ENCODE measurements around the gene COL12A1. TPM values are rescaled to one million over a fixed set of nuclear protein-coding genes. Genes with fewer than 3 reads are reported as not detected.
A peak's percentile ranks its signal among the peaks of the same experiment; 100 is the strongest.

The COL12A1 gene
- total RNA-seq, 1 donor from 2014 or later = 17.7 TPM

GRCh38 chr6:75145211-75145610, 60.6 kb downstream of the COL12A1 start:
- DNase-seq (ENCODE audit: low read depth) = no peak

- no peak for DNase-seq (ENCODE audit: low read depth)
Observed at GRCh38 chr6:75144386-75144785, 61.5 kb downstream of the COL12A1 start.

- peak; percentile 44 for DNase-seq (ENCODE audit: low read depth)
Observed at GRCh38 chr6:75143191-75143590, 62.7 kb downstream of the COL12A1 start.

- DNase-seq (ENCODE audit: low read depth) = no peak
Observed at GRCh38 chr6:75142721-75143120, 63.1 kb downstream of the COL12A1 start.

GRCh38 chr6:75135876-75136275, 70.0 kb downstream of the COL12A1 start:
- DNase-seq (ENCODE audit: low read depth) = no peak

GRCh38 chr6:75135450-75135849, 70.4 kb downstream of the COL12A1 start:
- no peak for DNase-seq (ENCODE audit: low read depth)

- DNase-seq (ENCODE audit: low read depth) = no peak
Observed at GRCh38 chr6:75130784-75131183, 75.1 kb downstream of the COL12A1 start.

- no peak for DNase-seq (ENCODE audit: low read depth)
Observed at GRCh38 chr6:75128878-75129570, 76.8 kb downstream of the COL12A1 start.

GRCh38 chr6:75126518-75126917, 79.3 kb downstream of the COL12A1 start:
- no peak for DNase-seq (ENCODE audit: low read depth)

- DNase-seq (ENCODE audit: low read depth) = no peak
Observed at GRCh38 chr6:75124983-75125382, 80.9 kb downstream of the COL12A1 start.

GRCh38 chr6:75124085-75124484, 81.8 kb downstream of the COL12A1 start:
- no peak for DNase-seq (ENCODE audit: low read depth)

GRCh38 chr6:75118925-75119515, 86.8 kb downstream of the COL12A1 start:
- no peak for DNase-seq (ENCODE audit: low read depth)

- DNase-seq (ENCODE audit: low read depth) = no peak
Observed at GRCh38 chr6:75117701-75118100, 88.2 kb downstream of the COL12A1 start.

- DNase-seq (ENCODE audit: low read depth) = no peak
Observed at GRCh38 chr6:75116946-75117345, 88.9 kb downstream of the COL12A1 start.

- DNase-seq (ENCODE audit: low read depth) = no peak
Observed at GRCh38 chr6:75115481-75115880, 90.4 kb downstream of the COL12A1 start.

GRCh38 chr6:75114806-75115205, 91.0 kb downstream of the COL12A1 start:
- DNase-seq (ENCODE audit: low read depth) = no peak

- DNase-seq (ENCODE audit: low read depth) = no peak
Observed at GRCh38 chr6:75114195-75114594, 91.7 kb downstream of the COL12A1 start.

- DNase-seq (ENCODE audit: low read depth) = no peak
Observed at GRCh38 chr6:75113446-75113845, 92.4 kb downstream of the COL12A1 start.

- DNase-seq (ENCODE audit: low read depth) = no peak
Observed at GRCh38 chr6:75109765-75110164, 96.1 kb downstream of the COL12A1 start.

- DNase-seq (ENCODE audit: low read depth) = no peak
Observed at GRCh38 chr6:75109022-75109421, 96.8 kb downstream of the COL12A1 start.

- no peak for DNase-seq (ENCODE audit: low read depth)
Observed at GRCh38 chr6:75108333-75108974, 97.4 kb downstream of the COL12A1 start.

- DNase-seq (ENCODE audit: low read depth) = no peak
Observed at GRCh38 chr6:75107913-75108312, 97.9 kb downstream of the COL12A1 start.

- no peak for DNase-seq (ENCODE audit: low read depth)
Observed at GRCh38 chr6:75106426-75106825, 99.4 kb downstream of the COL12A1 start.

Measured in myocyte (in vitro differentiated cells).